Smooth muscle cell (in vitro differentiated cells): ENCODE measurements around the gene ZNF407. TPM values are rescaled to one million over a fixed set of nuclear protein-coding genes. Genes with fewer than 3 reads are reported as not detected.

ENCODE experiments used
- DNase-seq: peaks from one replicate; lab custom pipeline; 2025; ENCODE audit not compliant: unreplicated experiment; lab: John Stamatoyannopoulos, UW
- H2AFZ ChIP-seq: fragments of 200-600 bp; sonication (generic); 2 replicates; pipeline ENCODE4 v1.6.0; 2016; ENCODE audit warnings: antibody characterized with exemption, low read depth, mild to moderate bottlenecking
- H3F3A ChIP-seq: fragments of 200-600 bp; sonication (generic); 2 replicates; pipeline ENCODE4 v1.6.0; 2017; ENCODE audit warnings: antibody characterized with exemption, low read depth
- H3K27ac ChIP-seq: fragments of 200-600 bp; sonication (generic); 2 replicates; pipeline ENCODE4 v1.5.1; 2016; ENCODE audit warnings: low read depth, mild to moderate bottlenecking
- H3K27me3 ChIP-seq: fragments of 200-600 bp; sonication (generic); 2 replicates; pipeline ENCODE4 v1.6.1; 2016; ENCODE audit warnings: low read depth, mild to moderate bottlenecking
- H3K36me3 ChIP-seq: fragments of 200-600 bp; sonication (generic); 2 replicates; pipeline ENCODE4 v1.5.1; 2016; ENCODE audit warnings: low read depth
- H3K4me1 ChIP-seq: fragments of 200-600 bp; sonication (generic); 2 replicates; pipeline ENCODE4 v1.5.1; 2016; ENCODE audit warnings: low read depth
- H3K4me2 ChIP-seq: fragments of 200-600 bp; sonication (generic); 2 replicates; pipeline ENCODE4 v1.6.0; 2016; ENCODE audit warnings: mild to moderate bottlenecking
- H3K4me3 ChIP-seq: fragments of 200-600 bp; sonication (generic); 2 replicates; pipeline ENCODE4 v1.5.1; 2016; ENCODE audit warnings: mild to moderate bottlenecking
- H3K79me2 ChIP-seq: fragments of 200-600 bp; sonication (generic); 2 replicates; pipeline ENCODE4 v1.6.0; 2016; ENCODE audit warnings: low read depth, mild to moderate bottlenecking
- H3K9ac ChIP-seq: fragments of 200-600 bp; sonication (generic); 2 replicates; pipeline ENCODE4 v1.6.0; 2016; ENCODE audit warnings: low read depth
- H3K9me3 ChIP-seq: fragments of 200-600 bp; sonication (generic); replicated peaks from 2 replicates; pipeline ENCODE4 v1.5.1; 2016; ENCODE audit warnings: low read depth
- H4K20me1 ChIP-seq: fragments of 200-600 bp; sonication (generic); 2 replicates; pipeline ENCODE4 v1.6.0; 2016; ENCODE audit warnings: low read depth
- WGBS: methylation state at CpG from one replicate; pipeline ENCODE4 v1.1.7; 2016; ENCODE audit warnings: low lambda C conversion rate; 5-methylcytosine and 5-hydroxymethylcytosine counted together
- polyA plus RNA-seq: library from polyadenylated mRNA; unstranded; fragments of >200 nt; fragmentation: Nextera tagmentation; extraction: Ambion mirVana; gene quantifications from 2 replicates; pipeline ENCODE4 v1.2.1, GENCODE V29; 2016
- total RNA-seq: library from RNA; depleted of rRNA; stranded (reverse); fragments of >200 nt; gene quantifications from 2 replicates; pipeline ENCODE4 v1.2.3, GENCODE V29; 2014
- TF ChIP-seq, protein P1 (sequence below): fragments of 200-600 bp; sonication (generic); IDR thresholded peaks from 2 replicates; pipeline ENCODE4 v1.5.1; 2017; ENCODE audit warnings: borderline replicate concordance, mild to moderate bottlenecking, antibody characterized with exemption; ENCODE audit not compliant: insufficient read depth, poor library complexity, severe bottlenecking

ZNF407 gene
- total and polyA plus RNA-seq, 2 experiments from 2014 or later, result 4.5 to 11.5 TPM

GRCh38 chr18:75107196-75107930, 509.7 kb downstream of the ZNF407 start:
- H3K4me2 ChIP-seq, result no peak overlapping the region
- H3K27me3 ChIP-seq, result no peaks in the 10 kb centered on the region
- no peaks in the 10 kb centered on the region for H3K9me3 ChIP-seq
- no peak overlapping the region for H2AFZ ChIP-seq
- TF ChIP-seq, protein P1, sequence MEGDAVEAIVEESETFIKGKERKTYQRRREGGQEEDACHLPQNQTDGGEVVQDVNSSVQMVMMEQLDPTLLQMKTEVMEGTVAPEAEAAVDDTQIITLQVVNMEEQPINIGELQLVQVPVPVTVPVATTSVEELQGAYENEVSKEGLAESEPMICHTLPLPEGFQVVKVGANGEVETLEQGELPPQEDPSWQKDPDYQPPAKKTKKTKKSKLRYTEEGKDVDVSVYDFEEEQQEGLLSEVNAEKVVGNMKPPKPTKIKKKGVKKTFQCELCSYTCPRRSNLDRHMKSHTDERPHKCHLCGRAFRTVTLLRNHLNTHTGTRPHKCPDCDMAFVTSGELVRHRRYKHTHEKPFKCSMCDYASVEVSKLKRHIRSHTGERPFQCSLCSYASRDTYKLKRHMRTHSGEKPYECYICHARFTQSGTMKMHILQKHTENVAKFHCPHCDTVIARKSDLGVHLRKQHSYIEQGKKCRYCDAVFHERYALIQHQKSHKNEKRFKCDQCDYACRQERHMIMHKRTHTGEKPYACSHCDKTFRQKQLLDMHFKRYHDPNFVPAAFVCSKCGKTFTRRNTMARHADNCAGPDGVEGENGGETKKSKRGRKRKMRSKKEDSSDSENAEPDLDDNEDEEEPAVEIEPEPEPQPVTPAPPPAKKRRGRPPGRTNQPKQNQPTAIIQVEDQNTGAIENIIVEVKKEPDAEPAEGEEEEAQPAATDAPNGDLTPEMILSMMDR, result no peak
- H3K36me3 ChIP-seq, result no peaks in the 10 kb centered on the region
- H3K4me1 ChIP-seq, result no peaks in the 10 kb centered on the region
- DNase-seq, result no peak
- H3K27ac ChIP-seq, result no peak overlapping the region
- no peaks in the 10 kb centered on the region for H3F3A ChIP-seq
- no peaks in the 10 kb centered on the region for H3K79me2 ChIP-seq
- no peak overlapping the region for H3K4me3 ChIP-seq
- 88% methylated on average over 19 of the region's 19 CpGs for WGBS
- H3K9ac ChIP-seq, result no peak overlapping the region
- no peaks in the 10 kb centered on the region for H4K20me1 ChIP-seq

- TF ChIP-seq, protein P1, result no peak
- no peak overlapping the region for H3K27ac ChIP-seq
- H3K9me3 ChIP-seq, result no peaks in the 10 kb centered on the region
- H3K36me3 ChIP-seq, result no peaks in the 10 kb centered on the region
- no peaks in the 10 kb centered on the region for H4K20me1 ChIP-seq
- no peaks in the 10 kb centered on the region for H3K27me3 ChIP-seq
- no peak for DNase-seq
- no peaks in the 10 kb centered on the region for H3F3A ChIP-seq
- H3K4me1 ChIP-seq, result no peaks in the 10 kb centered on the region
- H3K9ac ChIP-seq, result no peak overlapping the region
- H3K79me2 ChIP-seq, result no peaks in the 10 kb centered on the region
- H3K4me3 ChIP-seq, result no peak overlapping the region
- no peak overlapping the region for H3K4me2 ChIP-seq
- H2AFZ ChIP-seq, result no peak overlapping the region
- WGBS, result 90% methylated on average over 8 of the region's 8 CpGs
Measured at GRCh38 chr18:75107931-75108276, 510.2 kb downstream of the ZNF407 start.

DNA sequence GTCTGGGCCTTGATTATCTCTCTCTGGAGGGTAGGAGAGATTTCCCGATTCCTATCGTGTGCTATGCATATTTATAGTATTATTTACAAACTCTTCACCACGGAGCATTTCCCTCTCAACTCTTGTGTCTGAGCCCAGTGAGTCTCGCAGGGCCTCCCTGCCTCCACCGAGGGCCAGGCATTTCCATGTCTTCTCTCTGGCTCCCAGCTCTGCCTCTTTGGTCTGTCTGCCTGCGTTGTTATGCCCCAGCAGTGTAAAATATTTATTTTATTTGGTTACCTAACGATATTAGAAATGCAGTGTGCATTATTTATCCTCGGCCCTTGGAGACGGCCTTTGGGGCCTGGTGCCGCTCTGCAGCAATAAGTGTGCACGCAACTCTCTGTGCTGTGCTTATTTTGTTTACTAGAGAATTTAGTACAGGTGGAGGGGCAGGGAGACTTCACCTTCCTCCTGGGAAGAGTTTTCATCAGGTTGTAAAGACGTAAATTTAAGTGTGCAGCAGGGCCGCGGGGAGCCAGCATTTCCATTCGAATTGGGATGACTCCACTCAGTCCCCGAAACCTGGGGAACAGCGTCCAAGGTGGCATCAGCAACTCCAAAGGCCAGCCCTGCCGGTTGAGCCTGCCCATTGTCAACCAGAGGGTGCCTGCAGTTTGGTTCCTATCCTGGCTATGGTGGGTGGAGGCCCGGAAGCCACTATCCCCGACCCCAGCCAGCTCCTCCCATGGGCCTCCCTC, 511.1 kb downstream of the ZNF407 start:
- H3K27me3 ChIP-seq, result no peaks in the 10 kb centered on the region
- H2AFZ ChIP-seq, result no peak overlapping the region
- TF ChIP-seq, protein P1, result no peak
- 86% methylated on average over 20 of the region's 20 CpGs for WGBS
- H3K36me3 ChIP-seq, result no peaks in the 10 kb centered on the region
- H3K79me2 ChIP-seq, result no peaks in the 10 kb centered on the region
- no peaks in the 10 kb centered on the region for H3F3A ChIP-seq
- H3K4me2 ChIP-seq, result no peak overlapping the region
- no peak for DNase-seq
- no peak overlapping the region for H3K4me3 ChIP-seq
- H3K27ac ChIP-seq, result no peak overlapping the region
- no peak overlapping the region for H3K9ac ChIP-seq
- H3K4me1 ChIP-seq, result no peaks in the 10 kb centered on the region
- no peaks in the 10 kb centered on the region for H4K20me1 ChIP-seq
- H3K9me3 ChIP-seq, result no peaks in the 10 kb centered on the region

DNA sequence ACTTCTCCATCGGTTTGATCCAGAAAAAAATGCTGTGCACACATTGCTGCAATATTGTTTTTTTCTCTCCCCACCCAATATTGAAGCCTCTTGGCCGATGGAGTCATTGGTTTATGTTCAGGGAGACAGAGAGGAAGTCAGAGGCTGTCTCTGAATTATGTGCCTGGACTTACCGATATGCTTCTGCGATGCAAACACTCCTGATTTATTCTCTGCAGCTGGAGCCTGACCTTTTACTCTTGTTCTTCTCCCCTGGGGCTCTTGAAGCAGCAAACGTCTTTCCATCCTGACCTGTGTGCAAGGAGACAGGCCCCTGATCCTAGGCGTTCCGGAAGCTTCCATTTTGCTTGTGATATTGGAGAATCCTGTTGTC, 511.6 kb downstream of the ZNF407 start:
- H3K79me2 ChIP-seq, result no peaks in the 10 kb centered on the region
- no peaks in the 10 kb centered on the region for H3F3A ChIP-seq
- no peak for DNase-seq
- H3K4me2 ChIP-seq, result no peak overlapping the region
- TF ChIP-seq, protein P1, result no peak
- H2AFZ ChIP-seq, result no peak overlapping the region
- no peaks in the 10 kb centered on the region for H3K4me1 ChIP-seq
- H3K4me3 ChIP-seq, result no peak overlapping the region
- H3K27ac ChIP-seq, result no peak overlapping the region
- H3K9ac ChIP-seq, result no peak overlapping the region
- no peaks in the 10 kb centered on the region for H3K36me3 ChIP-seq
- 85% methylated on average over 7 of the region's 7 CpGs for WGBS
- H3K9me3 ChIP-seq, result no peaks in the 10 kb centered on the region
- no peaks in the 10 kb centered on the region for H3K27me3 ChIP-seq
- H4K20me1 ChIP-seq, result no peaks in the 10 kb centered on the region
